ENCODE measurements around the gene HS3ST3B1.

GRCh38 chr17:14346801-14347200, 45.9 kb downstream of the HS3ST3B1 start:
- TF ChIP-seq, protein P1, sequence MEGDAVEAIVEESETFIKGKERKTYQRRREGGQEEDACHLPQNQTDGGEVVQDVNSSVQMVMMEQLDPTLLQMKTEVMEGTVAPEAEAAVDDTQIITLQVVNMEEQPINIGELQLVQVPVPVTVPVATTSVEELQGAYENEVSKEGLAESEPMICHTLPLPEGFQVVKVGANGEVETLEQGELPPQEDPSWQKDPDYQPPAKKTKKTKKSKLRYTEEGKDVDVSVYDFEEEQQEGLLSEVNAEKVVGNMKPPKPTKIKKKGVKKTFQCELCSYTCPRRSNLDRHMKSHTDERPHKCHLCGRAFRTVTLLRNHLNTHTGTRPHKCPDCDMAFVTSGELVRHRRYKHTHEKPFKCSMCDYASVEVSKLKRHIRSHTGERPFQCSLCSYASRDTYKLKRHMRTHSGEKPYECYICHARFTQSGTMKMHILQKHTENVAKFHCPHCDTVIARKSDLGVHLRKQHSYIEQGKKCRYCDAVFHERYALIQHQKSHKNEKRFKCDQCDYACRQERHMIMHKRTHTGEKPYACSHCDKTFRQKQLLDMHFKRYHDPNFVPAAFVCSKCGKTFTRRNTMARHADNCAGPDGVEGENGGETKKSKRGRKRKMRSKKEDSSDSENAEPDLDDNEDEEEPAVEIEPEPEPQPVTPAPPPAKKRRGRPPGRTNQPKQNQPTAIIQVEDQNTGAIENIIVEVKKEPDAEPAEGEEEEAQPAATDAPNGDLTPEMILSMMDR (conservative IDR thresholded peaks at IDR 0.05; ENCODE audit: low read depth in 2 of 2), result no peak
- TF ChIP-seq EZH2phosphoT487 (IDR thresholded peaks at IDR 0.05; ENCODE audit: unreplicated experiment) (no peak), EZH2 (IDR thresholded peaks at IDR 0.05; ENCODE audit: low read depth, unreplicated experiment) (no peak), REST (IDR thresholded peaks at IDR 0.05; ENCODE audit: unreplicated experiment) (no peak), CREB1 (CRISPR knock-in tag; IDR thresholded peaks at IDR 0.05; ENCODE audit: low read depth) (no peak), POLR2AphosphoS5 (IDR thresholded peaks at IDR 0.05; ENCODE audit: low read depth) (no peak), ZNF331 (CRISPR knock-in tag; IDR thresholded peaks at IDR 0.05; ENCODE audit: low read depth) (no peak)
- TF ChIP-seq, protein P2, sequence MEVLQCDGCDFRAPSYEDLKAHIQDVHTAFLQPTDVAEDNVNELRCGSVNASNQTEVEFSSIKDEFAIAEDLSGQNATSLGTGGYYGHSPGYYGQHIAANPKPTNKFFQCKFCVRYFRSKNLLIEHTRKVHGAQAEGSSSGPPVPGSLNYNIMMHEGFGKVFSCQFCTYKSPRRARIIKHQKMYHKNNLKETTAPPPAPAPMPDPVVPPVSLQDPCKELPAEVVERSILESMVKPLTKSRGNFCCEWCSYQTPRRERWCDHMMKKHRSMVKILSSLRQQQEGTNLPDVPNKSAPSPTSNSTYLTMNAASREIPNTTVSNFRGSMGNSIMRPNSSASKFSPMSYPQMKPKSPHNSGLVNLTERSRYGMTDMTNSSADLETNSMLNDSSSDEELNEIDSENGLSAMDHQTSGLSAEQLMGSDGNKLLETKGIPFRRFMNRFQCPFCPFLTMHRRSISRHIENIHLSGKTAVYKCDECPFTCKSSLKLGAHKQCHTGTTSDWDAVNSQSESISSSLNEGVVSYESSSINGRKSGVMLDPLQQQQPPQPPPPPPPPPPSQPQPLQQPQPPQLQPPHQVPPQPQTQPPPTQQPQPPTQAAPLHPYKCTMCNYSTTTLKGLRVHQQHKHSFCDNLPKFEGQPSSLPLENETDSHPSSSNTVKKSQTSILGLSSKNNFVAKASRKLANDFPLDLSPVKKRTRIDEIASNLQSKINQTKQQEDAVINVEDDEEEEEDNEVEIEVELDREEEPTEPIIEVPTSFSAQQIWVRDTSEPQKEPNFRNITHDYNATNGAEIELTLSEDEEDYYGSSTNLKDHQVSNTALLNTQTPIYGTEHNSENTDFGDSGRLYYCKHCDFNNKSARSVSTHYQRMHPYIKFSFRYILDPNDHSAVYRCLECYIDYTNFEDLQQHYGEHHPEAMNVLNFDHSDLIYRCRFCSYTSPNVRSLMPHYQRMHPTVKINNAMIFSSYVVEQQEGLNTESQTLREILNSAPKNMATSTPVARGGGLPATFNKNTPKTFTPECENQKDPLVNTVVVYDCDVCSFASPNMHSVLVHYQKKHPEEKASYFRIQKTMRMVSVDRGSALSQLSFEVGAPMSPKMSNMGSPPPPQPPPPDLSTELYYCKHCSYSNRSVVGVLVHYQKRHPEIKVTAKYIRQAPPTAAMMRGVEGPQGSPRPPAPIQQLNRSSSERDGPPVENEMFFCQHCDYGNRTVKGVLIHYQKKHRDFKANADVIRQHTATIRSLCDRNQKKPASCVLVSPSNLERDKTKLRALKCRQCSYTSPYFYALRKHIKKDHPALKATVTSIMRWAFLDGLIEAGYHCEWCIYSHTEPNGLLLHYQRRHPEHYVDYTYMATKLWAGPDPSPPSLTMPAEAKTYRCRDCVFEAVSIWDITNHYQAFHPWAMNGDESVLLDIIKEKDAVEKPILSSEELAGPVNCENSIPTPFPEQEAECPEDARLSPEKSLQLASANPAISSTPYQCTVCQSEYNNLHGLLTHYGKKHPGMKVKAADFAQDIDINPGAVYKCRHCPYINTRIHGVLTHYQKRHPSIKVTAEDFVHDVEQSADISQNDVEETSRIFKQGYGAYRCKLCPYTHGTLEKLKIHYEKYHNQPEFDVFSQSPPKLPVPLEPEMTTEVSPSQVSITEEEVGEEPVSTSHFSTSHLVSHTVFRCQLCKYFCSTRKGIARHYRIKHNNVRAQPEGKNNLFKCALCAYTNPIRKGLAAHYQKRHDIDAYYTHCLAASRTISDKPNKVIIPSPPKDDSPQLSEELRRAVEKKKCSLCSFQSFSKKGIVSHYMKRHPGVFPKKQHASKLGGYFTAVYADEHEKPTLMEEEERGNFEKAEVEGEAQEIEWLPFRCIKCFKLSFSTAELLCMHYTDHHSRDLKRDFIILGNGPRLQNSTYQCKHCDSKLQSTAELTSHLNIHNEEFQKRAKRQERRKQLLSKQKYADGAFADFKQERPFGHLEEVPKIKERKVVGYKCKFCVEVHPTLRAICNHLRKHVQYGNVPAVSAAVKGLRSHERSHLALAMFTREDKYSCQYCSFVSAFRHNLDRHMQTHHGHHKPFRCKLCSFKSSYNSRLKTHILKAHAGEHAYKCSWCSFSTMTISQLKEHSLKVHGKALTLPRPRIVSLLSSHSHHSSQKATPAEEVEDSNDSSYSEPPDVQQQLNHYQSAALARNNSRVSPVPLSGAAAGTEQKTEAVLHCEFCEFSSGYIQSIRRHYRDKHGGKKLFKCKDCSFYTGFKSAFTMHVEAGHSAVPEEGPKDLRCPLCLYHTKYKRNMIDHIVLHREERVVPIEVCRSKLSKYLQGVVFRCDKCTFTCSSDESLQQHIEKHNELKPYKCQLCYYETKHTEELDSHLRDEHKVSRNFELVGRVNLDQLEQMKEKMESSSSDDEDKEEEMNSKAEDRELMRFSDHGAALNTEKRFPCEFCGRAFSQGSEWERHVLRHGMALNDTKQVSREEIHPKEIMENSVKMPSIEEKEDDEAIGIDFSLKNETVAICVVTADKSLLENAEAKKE (CRISPR knock-in tag; IDR thresholded peaks at IDR 0.05), result no peak
